Fibroblast of pulmonary artery (primary cell): Measurements from ENCODE around the gene OCLN.

Experiments used
- DNase-seq: peaks from one replicate; pipeline ENCODE4 v3.0.0-alpha.2; 2010; ENCODE audit warnings: low read depth
- H3K4me3 ChIP-seq: replicated peaks from 2 replicates; pipeline ENCODE4 v1.5.1; 2011; ENCODE audit warnings: low read depth, mild to moderate bottlenecking, control low read depth, low read length, moderate library complexity
- TF ChIP-seq, protein P1 (sequence below): IDR thresholded peaks from 2 replicates; pipeline ENCODE4 v1.5.1; 2011; ENCODE audit warnings: mild to moderate bottlenecking, control low read depth, low read length, inconsistent platforms; ENCODE audit errors: missing control alignments

Gene OCLN

DNA sequence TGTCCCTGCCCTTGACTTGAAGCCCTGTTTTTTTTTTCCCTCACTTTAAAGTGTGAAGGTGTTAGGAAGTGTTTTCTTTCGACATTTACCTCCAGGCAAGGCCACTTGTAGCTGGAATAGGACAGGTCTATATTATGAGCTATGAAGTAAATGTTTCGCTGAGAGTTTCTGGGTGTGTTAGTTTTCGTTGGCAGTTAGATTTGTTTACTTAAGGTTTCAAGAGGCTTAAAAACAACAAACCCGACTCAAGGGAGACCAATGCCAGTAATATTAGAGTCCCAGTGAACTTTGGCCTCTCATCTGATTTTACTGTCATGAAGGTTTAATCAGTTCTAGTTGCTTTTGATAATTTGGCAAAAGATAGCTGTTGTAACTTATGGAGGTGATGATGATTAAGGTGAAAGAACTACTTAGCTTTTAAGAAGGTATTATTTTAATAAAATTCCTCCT lies 25.2 kb downstream of the OCLN start:
- H3K4me3 ChIP-seq: no peak overlapping the region
- TF ChIP-seq, protein P1, sequence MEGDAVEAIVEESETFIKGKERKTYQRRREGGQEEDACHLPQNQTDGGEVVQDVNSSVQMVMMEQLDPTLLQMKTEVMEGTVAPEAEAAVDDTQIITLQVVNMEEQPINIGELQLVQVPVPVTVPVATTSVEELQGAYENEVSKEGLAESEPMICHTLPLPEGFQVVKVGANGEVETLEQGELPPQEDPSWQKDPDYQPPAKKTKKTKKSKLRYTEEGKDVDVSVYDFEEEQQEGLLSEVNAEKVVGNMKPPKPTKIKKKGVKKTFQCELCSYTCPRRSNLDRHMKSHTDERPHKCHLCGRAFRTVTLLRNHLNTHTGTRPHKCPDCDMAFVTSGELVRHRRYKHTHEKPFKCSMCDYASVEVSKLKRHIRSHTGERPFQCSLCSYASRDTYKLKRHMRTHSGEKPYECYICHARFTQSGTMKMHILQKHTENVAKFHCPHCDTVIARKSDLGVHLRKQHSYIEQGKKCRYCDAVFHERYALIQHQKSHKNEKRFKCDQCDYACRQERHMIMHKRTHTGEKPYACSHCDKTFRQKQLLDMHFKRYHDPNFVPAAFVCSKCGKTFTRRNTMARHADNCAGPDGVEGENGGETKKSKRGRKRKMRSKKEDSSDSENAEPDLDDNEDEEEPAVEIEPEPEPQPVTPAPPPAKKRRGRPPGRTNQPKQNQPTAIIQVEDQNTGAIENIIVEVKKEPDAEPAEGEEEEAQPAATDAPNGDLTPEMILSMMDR: no peak
- peak; percentile 44 for DNase-seq

DNA sequence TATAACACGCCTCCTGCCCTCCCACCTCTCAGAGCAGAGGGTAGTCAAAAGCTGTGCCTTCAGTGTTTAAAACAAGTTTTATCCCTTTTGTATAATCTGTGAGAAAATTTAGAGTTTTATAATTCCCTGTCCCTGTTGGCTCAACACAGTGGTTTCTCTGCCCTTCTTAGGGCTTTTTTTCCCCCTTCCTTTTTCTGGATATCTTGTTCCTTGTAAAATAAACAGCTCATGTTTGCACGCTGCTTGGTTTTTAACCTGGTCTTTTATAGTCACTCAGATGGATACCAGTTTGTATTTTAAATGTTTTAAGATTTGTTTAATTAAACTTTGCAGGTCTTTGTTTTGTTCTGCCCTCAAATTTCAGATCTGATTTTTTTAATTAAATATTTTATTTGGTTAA lies 26.7 kb downstream of the OCLN start:
- no peak for DNase-seq
- TF ChIP-seq, protein P1: no peak
- no peak overlapping the region for H3K4me3 ChIP-seq

DNA sequence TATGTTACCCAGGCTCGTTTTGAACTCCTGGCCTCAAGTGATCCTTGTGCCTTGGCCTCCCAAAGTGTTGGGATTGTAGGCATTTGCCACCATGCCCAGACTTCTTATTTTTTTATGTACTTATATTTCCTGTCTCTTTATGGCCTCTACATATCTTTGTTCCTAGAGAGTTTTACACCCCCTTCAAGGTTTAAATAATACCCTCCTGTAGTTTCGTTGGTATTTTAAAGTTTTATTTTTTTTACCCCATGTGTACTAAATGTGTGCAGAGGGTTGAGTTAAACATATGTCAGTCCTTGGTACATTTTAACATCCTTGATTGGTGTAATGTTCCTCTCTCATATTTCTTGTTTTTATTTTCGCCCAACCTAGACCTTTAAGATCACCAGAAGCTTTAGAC lies 29.4 kb downstream of the OCLN start:
- TF ChIP-seq, protein P1: no peak
- no peak for DNase-seq
- H3K4me3 ChIP-seq: no peak overlapping the region

DNA sequence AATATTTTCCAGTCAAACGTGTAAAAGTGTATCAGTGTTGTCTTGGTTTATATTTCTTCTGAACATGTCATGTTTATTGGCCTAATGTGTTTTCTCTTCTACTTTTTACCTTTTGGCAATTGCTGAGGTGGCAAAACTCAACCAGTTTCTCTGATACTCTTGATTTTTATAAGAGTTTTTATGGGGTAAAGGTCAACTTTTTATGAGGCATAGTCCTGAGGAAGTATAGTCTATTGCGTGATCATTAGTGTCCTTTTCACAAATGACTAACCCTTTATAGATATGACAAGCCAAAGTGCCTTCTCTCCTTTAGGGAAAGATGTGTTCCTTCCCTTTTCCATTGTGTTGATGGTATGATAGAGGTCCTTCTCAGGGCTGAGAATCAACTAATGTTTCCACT lies 32.9 kb downstream of the OCLN start:
- TF ChIP-seq, protein P1: no peak
- no peak overlapping the region for H3K4me3 ChIP-seq
- no peak for DNase-seq

DNA sequence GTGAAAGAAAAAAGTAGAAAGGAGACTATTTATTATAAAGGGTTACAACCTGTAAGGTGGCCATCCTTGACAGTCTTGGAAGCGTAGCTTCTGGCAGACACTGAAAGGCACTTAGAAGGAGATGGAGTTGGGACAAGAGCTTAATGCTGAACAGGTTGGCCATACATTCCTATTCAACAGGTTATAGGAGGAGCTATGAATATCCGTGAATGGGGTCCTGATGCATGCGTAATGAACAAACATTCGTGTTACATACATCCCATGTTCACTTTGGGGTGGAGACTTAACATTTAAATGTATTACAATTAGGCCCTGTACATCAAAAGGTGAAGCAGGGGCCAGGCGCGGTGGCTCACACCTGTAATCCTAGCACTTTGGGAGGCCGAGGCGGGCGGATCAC lies 34.1 kb downstream of the OCLN start:
- TF ChIP-seq, protein P1: no peak
- no peak overlapping the region for H3K4me3 ChIP-seq
- DNase-seq: no peak

DNA sequence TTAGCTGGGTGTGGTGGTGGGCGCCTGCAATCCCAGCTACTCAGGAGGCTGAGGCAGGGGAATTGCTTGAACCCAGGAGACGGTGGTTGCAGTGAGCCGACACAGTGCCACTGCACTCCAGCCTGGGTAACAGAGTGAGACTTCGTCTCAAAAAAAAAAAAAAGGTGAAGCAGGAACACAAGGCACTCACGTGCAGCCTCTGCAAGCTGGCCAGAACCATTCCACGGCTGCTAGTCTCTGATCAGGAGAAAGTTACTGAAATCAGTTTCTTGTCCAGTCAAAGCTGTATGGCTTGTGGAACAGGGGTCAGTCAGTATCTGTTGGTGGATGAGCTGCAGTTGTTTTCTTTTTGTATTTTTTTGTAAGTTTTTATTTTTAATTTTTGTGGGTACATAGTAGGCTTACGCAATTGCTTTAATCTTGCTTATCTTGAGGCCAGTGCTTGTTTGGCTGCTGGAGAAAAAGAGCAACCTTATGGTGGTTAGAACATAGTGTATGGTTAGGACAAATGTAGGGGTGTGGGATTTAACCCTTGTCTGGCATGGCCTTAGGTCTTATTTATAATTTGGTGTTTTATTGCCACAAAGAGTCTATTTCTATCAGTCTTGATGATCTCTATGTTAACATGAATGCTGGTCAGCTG lies 34.7 kb downstream of the OCLN start:
- TF ChIP-seq, protein P1: no peak
- no peak for DNase-seq
- H3K4me3 ChIP-seq: no peak overlapping the region

DNA sequence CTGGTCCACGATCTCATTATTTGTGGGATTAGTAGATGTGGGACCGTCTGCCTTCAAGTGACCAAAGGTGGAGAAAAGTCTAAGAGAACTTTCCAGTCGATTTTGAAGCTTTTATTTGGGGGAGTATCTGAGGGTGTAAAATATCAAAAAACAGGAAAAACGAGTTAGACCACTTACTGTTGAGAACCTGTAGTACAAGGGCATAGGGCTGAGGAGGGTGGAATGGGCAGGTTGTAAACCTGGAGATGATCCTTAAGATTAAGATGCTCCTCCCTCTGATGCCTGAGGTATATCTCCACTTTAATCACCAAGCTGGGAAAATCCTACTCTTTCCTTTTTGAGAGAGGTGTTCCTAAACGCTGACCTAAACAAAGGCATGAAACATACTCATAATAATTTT lies 35.4 kb downstream of the OCLN start:
- DNase-seq: no peak
- H3K4me3 ChIP-seq: no peak overlapping the region
- TF ChIP-seq, protein P1: no peak
